AG04450 (cell line): ENCODE data around the gene CSGALNACT2. TPM values are rescaled to one million over a fixed set of nuclear protein-coding genes. Genes with fewer than 3 reads are reported as not detected.

Source experiments
- CTCF ChIA-PET: fragments of 300-600, 350-600 bp; formaldehyde crosslinking; extraction: SDS; loops from one replicate; lab custom pipeline; 2022; ENCODE audit warnings: antibody characterized with exemption, inconsistent platforms; lab: Charles Lee
- POLR2A ChIA-PET: fragments of 350-600 bp; formaldehyde crosslinking; extraction: SDS; loops from one replicate; lab custom pipeline; 2021; ENCODE audit warnings: antibody characterized with exemption, inconsistent platforms; lab: Yijun Ruan, JAX
- DNase-seq: peaks from one replicate; pipeline ENCODE4 v3.0.0-alpha.2; 2011; ENCODE audit warnings: low read depth, low spot score
- H3K27ac ChIP-seq: one replicate; pipeline ENCODE4 v1.5.1; 2012; ENCODE audit warnings: low read depth, low read length, control low read depth
- H3K27me3 ChIP-seq: one replicate; pipeline ENCODE4 v1.6.0; 2012; ENCODE audit warnings: low read length; ENCODE audit not compliant: control insufficient read depth, insufficient read depth
- H3K4me3 ChIP-seq: 2 replicates; pipeline ENCODE4 v1.5.1; 2011; ENCODE audit warnings: mild to moderate bottlenecking, low read depth, low read length, control low read depth
- H3K9me3 ChIP-seq: 2 replicates; pipeline ENCODE4 v1.5.1; 2012; ENCODE audit warnings: low read length; ENCODE audit not compliant: control insufficient read depth, insufficient read depth
- polyA plus RNA-seq: library from polyadenylated mRNA; depleted of rRNA; stranded (reverse); fragments of >200 nt; gene quantifications from 2 replicates; pipeline ENCODE4 v1.2.3, GENCODE V29; 2011
- TF ChIP-seq, protein P1 (sequence below): IDR thresholded peaks from 2 replicates; pipeline ENCODE4 v1.5.1; 2011; ENCODE audit warnings: low read depth, low read length, control low read depth, inconsistent platforms

The CSGALNACT2 gene
- polyA plus RNA-seq, 1 experiment = 23.0 TPM

GRCh38 chr10:43114743-43115611 is 23.3 kb upstream of the CSGALNACT2 start:
- ChIA-PET CTCF (no interaction called here), POLR2A (no interaction called here)
- Histone ChIP-seq H3K4me3 (no peak overlapping the region), H3K27me3 (peaks cover 5% of the 10 kb centered on the region), H3K27ac (no peak overlapping the region), H3K9me3 (no peaks in the 10 kb centered on the region; the same call in 1 of the 2 replicates)
- TF ChIP-seq, protein P1, sequence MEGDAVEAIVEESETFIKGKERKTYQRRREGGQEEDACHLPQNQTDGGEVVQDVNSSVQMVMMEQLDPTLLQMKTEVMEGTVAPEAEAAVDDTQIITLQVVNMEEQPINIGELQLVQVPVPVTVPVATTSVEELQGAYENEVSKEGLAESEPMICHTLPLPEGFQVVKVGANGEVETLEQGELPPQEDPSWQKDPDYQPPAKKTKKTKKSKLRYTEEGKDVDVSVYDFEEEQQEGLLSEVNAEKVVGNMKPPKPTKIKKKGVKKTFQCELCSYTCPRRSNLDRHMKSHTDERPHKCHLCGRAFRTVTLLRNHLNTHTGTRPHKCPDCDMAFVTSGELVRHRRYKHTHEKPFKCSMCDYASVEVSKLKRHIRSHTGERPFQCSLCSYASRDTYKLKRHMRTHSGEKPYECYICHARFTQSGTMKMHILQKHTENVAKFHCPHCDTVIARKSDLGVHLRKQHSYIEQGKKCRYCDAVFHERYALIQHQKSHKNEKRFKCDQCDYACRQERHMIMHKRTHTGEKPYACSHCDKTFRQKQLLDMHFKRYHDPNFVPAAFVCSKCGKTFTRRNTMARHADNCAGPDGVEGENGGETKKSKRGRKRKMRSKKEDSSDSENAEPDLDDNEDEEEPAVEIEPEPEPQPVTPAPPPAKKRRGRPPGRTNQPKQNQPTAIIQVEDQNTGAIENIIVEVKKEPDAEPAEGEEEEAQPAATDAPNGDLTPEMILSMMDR = no peak
- DNase-seq = no peak

GRCh38 chr10:43115881-43116595 is 22.2 kb upstream of the CSGALNACT2 start:
- H3K9me3 ChIP-seq = no peaks in the 10 kb centered on the region; the same call in 1 of the 2 replicates
- ChIA-PET POLR2A (no interaction called here), CTCF (no interaction called here)
- no peak for DNase-seq
- no peak overlapping the region for H3K27ac ChIP-seq
- H3K4me3 ChIP-seq = no peak overlapping the region
- TF ChIP-seq, protein P1 = no peak
- H3K27me3 ChIP-seq = peaks cover 5% of the 10 kb centered on the region

- Histone ChIP-seq H3K27ac (no peak overlapping the region), H3K4me3 (no peak overlapping the region), H3K27me3 (peaks cover 7% of the 10 kb centered on the region), H3K9me3 (no peaks in the 10 kb centered on the region; the same call in 1 of the 2 replicates)
- POLR2A ChIA-PET = no interaction called here
- TF ChIP-seq, protein P1 = no peak
- CTCF ChIA-PET = no interaction called here
- no peak for DNase-seq
Measured at GRCh38 chr10:43116596-43116995, 21.6 kb upstream of the CSGALNACT2 start.

DNA sequence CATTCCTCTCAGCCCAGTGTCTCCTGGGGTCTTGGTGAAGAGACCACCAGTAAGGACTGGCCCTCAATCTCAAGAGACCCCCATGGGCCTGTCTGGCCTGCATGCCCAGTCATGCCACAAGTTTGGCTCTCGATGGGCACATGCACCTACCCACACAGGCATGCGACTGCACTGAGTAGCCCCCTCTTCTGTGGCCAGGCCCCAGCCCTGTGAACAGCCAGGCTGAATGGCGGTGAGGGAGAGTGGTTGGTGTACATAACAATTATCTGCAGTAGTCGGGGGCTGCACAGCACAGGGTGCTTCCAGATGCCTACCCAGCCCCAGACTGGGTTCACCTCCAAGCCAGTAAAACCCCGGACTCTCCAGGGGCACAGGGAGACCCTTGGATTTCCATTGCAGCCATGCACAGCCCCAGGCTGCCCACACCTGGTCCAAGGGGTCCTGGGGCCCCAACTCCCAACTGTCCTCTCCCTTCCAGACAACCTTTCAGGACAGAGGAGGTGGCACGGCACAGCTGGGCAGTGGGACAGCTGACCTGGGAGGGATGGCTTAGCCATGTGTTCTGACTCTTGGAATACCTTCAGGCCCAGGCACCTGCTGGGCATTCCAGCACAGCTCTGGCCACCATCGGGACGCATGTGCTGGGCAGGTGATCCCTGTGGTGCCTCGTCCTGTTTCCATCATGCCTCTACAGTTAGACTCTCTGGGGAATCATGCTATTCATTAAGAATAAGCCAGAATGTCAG is 21.0 kb upstream of the CSGALNACT2 start:
- Histone ChIP-seq H3K4me3 (no peak overlapping the region), H3K9me3 (no peaks in the 10 kb centered on the region; the same call in 1 of the 2 replicates), H3K27me3 (peaks cover 9% of the 10 kb centered on the region), H3K27ac (no peak overlapping the region)
- TF ChIP-seq, protein P1 = no peak
- DNase-seq = no peak
- CTCF ChIA-PET = no interaction called here
- POLR2A ChIA-PET = no interaction called here
